Upper lobe of left lung (tissue), 6 donors: ENCODE data around the gene SYK. TPM values are rescaled to one million over a fixed set of nuclear protein-coding genes. Genes with fewer than 3 reads are reported as not detected.
A peak's percentile ranks its signal among the peaks of the same experiment; 100 is the strongest.

Experiments used
- ATAC-seq, 2 donors: fragments of 200-7000 bp; cut with Tn5 transposase; one replicate each; pipeline ENCODE4 v1.9.1; 2022; ENCODE audit warnings: mild to moderate bottlenecking in 2 of 2, moderate library complexity in 2 of 2; ENCODE audit not compliant: low FRiP score in 2 of 2
- DNase-seq, 2 donors: peaks; one replicate each; pipeline ENCODE4 v3.0.0-alpha.2; 2019 to 2020
- H3K27ac ChIP-seq, 4 donors: fragments of 200-600 bp; sonication (generic); one replicate each; pipeline ENCODE4 v1.5.1; 2016 to 2019
- H3K27me3 ChIP-seq, 4 donors: fragments of 200-600 bp; sonication (generic); one replicate each; pipeline ENCODE4 v1.5.1; 2017 to 2019
- H3K36me3 ChIP-seq, 4 donors: fragments of 200-600 bp; sonication (generic); one replicate each; pipeline ENCODE4 v1.5.1; 2016 to 2019
- H3K4me1 ChIP-seq, 4 donors: fragments of 200-600 bp; sonication (generic); one replicate each; pipeline ENCODE4 v1.5.1; 2018 to 2019
- H3K4me3 ChIP-seq, 4 donors: fragments of 200-600 bp; sonication (generic); one replicate each; pipeline ENCODE4 v1.5.1; 2017 to 2019; ENCODE audit warnings: mild to moderate bottlenecking in 2 of 4, moderate library complexity in 1 of 4
- H3K9me3 ChIP-seq, 4 donors: fragments of 200-600 bp; sonication (generic); one replicate each; pipeline ENCODE4 v1.5.1; 2018 to 2019
- CTCF ChIP-seq, 6 experiments: fragments of 450-650 bp in 4 of 6; fragments of 200-600 bp in 2 of 6; sonication (generic) in 2 of 6; IDR thresholded peaks; one replicate each; pipeline ENCODE4 v1.5.1; 2016 to 2019; ENCODE audit warnings: antibody characterized with exemption in 6 of 6
- EP300 ChIP-seq, 4 donors: sonication (generic); formaldehyde crosslinking; IDR thresholded peaks; one replicate each; pipeline ENCODE4 v1.5.1; 2017; ENCODE audit warnings: antibody characterized with exemption in 4 of 4, control low read depth in 2 of 4
- POLR2A ChIP-seq, 4 donors: fragments of 450-650 bp; IDR thresholded peaks; one replicate each; pipeline ENCODE4 v1.5.1; 2016 to 2017; ENCODE audit warnings: antibody characterized with exemption in 4 of 4, mild to moderate bottlenecking in 2 of 4
- POLR2AphosphoS5 ChIP-seq, 2 donors: sonication (generic); formaldehyde crosslinking; IDR thresholded peaks; one replicate each; pipeline ENCODE4 v1.5.1; 2017; ENCODE audit warnings: antibody characterized with exemption in 2 of 2
- WGBS, 2 donors: methylation state at CpG; one replicate each; pipeline ENCODE4 v1.1.5; 2017 to 2018; 5-methylcytosine and 5-hydroxymethylcytosine counted together
- total RNA-seq, 6 donors: library from RNA; depleted of rRNA in 4 of 6; stranded (reverse); fragments of >200 nt in 4 of 6; gene quantifications; one replicate each; pipeline versions ENCODE4 v1.1.0 to v1.2.1, GENCODE V29; 2016 to 2021
- donor health status: DM: no; HTN: no; CAD: no; lungs with moderate emphysema.
- donor health status: DM: no; HTN: yes; CAD: no; lungs with severe emphysema.

Gene SYK
- total RNA-seq, 6 donors from 2014 or later, result 35.3 to 91.6 (median 47.6) TPM

DNA sequence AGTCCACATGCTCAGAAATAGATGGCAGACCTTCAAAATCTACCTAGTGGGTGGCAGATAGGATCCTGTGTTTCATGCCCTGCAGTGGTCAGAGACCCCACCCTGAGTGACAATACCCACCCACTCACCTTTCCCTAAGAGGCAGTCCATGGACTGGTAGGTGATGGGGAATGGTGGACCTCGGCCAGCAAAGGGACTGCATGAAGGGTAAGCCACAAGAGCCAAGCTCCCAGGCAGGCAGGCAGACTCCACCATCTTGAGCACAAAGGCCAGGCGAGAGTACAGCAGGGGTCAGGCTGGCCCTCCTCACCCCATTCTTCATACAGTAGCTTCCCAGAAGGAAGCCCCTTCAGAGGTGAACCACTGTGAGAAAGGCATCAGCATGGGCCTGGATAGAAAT lies 78.4 kb downstream of the SYK start:
- Histone ChIP-seq H3K36me3 (peaks cover 0 to 33% (median 14%) of the 10 kb centered on the region in 4 donors), H3K27ac (no peak overlapping the region), H3K4me3 (no peak overlapping the region), H3K4me1 (no peaks in the 10 kb centered on the region), H3K9me3 (no peaks in the 10 kb centered on the region), H3K27me3 (no peaks in the 10 kb centered on the region)
- ATAC-seq (no peak), DNase-seq (no peak)
- no peak for TF ChIP-seq POLR2A (IDR thresholded peaks at IDR 0.05)
- 95 to 96% methylated on average over 2 of the region's 2 CpGs for WGBS, 2 donors

DNA sequence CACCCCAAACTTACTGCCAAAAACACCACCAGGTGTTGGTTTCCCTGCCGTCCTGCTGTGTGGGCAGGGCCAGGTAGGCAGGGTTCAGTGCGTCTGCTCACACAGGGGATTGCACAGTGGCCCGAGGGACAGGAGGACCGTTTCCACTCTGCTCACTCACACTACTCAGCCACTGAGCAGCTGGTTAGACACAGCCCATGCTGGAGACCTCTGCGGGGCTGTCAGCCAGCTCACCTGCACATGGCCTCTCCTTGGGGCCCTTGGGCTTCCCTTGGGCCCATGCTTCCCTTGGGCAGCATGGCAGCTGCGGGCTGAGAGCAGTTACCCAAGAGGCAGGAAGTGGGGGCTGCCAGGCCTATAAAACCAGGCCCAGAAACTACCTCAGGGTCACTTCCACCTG lies 79.0 kb downstream of the SYK start:
- no peak overlapping the region for H3K27ac ChIP-seq
- WGBS, 2 donors, result 86 to 88% methylated on average over 5 to 6 of the region's 6 CpGs
- H3K9me3 ChIP-seq, result no peaks in the 10 kb centered on the region
- TF ChIP-seq POLR2A (IDR thresholded peaks at IDR 0.05) (no peak), CTCF (IDR thresholded peaks at IDR 0.05) (no peak), EP300 (IDR thresholded peaks at IDR 0.05) (no peak), POLR2AphosphoS5 (IDR thresholded peaks at IDR 0.05) (no peak)
- ATAC-seq (no peak), DNase-seq (no peak)
- H3K36me3 ChIP-seq, result peaks cover 0 to 33% (median 14%) of the 10 kb centered on the region in 4 donors
- H3K27me3 ChIP-seq, result no peaks in the 10 kb centered on the region
- H3K4me1 ChIP-seq, result no peaks in the 10 kb centered on the region
- no peak overlapping the region for H3K4me3 ChIP-seq

DNA sequence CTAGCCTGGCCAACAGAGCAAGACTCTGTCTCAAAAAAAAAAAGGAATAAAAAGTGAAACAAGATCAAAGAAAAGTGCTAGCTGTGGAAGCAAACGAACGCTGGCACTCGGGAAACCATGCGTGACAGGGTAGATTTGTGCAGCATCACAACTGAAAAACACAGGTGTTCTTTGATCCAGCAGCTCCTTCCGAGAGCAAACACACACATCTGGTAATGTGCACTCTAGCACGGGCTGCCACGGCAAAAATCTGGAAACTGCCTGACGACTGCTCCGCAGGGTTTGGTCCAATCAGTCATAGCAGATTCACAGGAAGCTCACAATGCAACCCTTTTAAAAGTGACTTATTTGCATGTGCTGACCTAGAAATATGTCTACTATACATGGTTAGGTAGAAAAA lies 80.0 kb downstream of the SYK start:
- WGBS, 2 donors, result 77 to 90% methylated on average over 9 of the region's 9 CpGs
- H3K4me1 ChIP-seq, result no peaks in the 10 kb centered on the region
- ATAC-seq (no peak), DNase-seq (no peak)
- no peak overlapping the region for H3K4me3 ChIP-seq
- H3K27me3 ChIP-seq, result no peaks in the 10 kb centered on the region
- H3K27ac ChIP-seq, result no peak overlapping the region
- H3K9me3 ChIP-seq, result no peaks in the 10 kb centered on the region
- TF ChIP-seq POLR2A (IDR thresholded peaks at IDR 0.05) (no peak), POLR2AphosphoS5 (IDR thresholded peaks at IDR 0.05) (no peak), CTCF (IDR thresholded peaks at IDR 0.05) (no peak), EP300 (IDR thresholded peaks at IDR 0.05) (no peak)
- peaks cover 0 to 33% (median 14%) of the 10 kb centered on the region in 4 donors for H3K36me3 ChIP-seq

- peak in 1 of 2 donors; percentile 46 for ATAC-seq
- Histone ChIP-seq H3K9me3 (no peaks in the 10 kb centered on the region), H3K36me3 (peaks cover 0 to 33% (median 14%) of the 10 kb centered on the region in 4 donors), H3K27ac (no peak overlapping the region), H3K27me3 (no peaks in the 10 kb centered on the region), H3K4me3 (no peak overlapping the region), H3K4me1 (no peaks in the 10 kb centered on the region)
- 86 to 98% methylated on average over 1 to 4 of the region's 4 CpGs for WGBS, 2 donors
- DNase-seq, result no peak
- TF ChIP-seq CTCF (IDR thresholded peaks at IDR 0.05) (no peak), POLR2AphosphoS5 (IDR thresholded peaks at IDR 0.05) (no peak), POLR2A (IDR thresholded peaks at IDR 0.05) (no peak), EP300 (IDR thresholded peaks at IDR 0.05) (no peak)
Observed at GRCh38 chr9:90882991-90883600, 81.5 kb downstream of the SYK start.

GRCh38 chr9:90883661-90884060 lies 82.0 kb downstream of the SYK start:
- H3K36me3 ChIP-seq, result peaks cover 0 to 34% (median 14%) of the 10 kb centered on the region in 4 donors
- 100% methylated on average over 1 to 2 of the region's 2 CpGs for WGBS, 2 donors
- no peaks in the 10 kb centered on the region for H3K4me1 ChIP-seq
- TF ChIP-seq POLR2A (IDR thresholded peaks at IDR 0.05), result no peak
- no peak for TF ChIP-seq EP300 (IDR thresholded peaks at IDR 0.05)
- no peak for TF ChIP-seq POLR2AphosphoS5 (IDR thresholded peaks at IDR 0.05)
- no peak for TF ChIP-seq CTCF (IDR thresholded peaks at IDR 0.05)
- H3K9me3 ChIP-seq, result no peaks in the 10 kb centered on the region
- no peaks in the 10 kb centered on the region for H3K27me3 ChIP-seq
- H3K27ac ChIP-seq, result no peak overlapping the region
- ATAC-seq, result peak in 1 of 2 donors; percentile 42
- H3K4me3 ChIP-seq, result no peak overlapping the region
- no peak for DNase-seq
